ENCODE measurements around the gene ZCWPW2.

The ZCWPW2 gene

DNA sequence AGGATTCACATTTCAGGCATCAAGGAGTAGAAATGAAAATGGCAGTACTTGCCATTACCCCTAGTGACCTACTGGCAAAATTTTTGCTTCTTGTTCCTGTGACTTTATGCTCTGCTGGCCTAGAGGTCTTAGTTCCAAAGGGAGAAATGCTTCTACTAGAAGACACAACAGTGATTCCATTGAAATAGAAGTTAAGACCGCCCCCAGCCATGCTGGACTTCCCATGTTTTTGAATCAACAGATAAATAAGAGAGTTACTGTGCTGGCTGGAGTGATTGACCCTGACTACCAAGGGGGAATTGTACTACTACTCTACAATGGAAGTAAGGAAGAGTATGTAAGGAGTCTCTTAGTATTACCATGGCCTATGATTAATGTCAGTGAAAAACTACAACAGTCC, 196.3 kb downstream of the ZCWPW2 start:
- in situ Hi-C loops (cut with HindIII; ENCODE audit: low pct_ligation_motif_present, low pct_unique_long_range_greater_than_20kb, low sequenced_read_pairs), result no loop called here
- no peak for DNase-seq

DNA sequence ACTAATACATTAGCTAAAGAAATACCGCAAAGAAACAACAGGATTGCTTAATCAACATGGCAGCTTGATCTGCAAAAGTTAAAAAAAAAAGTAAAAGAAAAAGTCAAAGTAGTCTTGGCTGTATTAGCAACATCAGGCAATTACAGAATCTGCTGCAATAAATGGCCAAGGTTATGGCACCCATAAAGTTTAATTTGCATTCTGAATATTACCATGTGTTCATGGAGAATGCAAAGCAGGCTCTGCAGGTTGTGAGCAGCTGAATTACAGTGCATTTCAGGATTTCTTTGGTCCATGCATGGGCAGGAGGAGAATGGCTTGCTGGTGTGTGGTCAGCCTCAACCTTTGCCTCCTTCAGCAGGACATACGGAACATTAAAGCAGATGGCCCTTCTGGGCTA, 199.2 kb downstream of the ZCWPW2 start:
- DNase-seq, result no peak

DNA sequence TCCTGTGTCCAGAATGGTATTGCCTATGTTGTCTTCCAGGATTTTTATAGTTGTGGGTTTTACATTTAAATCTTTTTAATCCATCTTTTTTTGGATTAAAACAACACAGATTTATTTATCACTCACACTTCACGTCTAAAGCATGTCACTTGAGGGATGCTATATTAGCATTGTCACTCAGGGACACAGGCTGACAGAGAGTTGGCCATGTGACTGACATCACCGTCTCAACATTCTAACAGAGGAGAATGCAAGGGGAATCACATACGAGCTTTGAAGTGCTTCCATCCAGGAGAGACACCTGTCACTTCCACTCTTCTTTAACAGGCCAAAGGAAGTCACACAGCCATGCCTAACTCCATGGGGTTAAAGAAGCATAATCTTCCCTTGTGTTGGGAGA, 204.7 kb downstream of the ZCWPW2 start:
- in situ Hi-C loops (cut with HindIII; ENCODE audit: low pct_ligation_motif_present, low pct_unique_long_range_greater_than_20kb, low sequenced_read_pairs), result no loop called here
- DNase-seq, result no peak

More for the DNA sequence above, 199.2 kb downstream of the ZCWPW2 start:
- in situ Hi-C loops (cut with HindIII; ENCODE audit: low pct_ligation_motif_present, low pct_unique_long_range_greater_than_20kb, low sequenced_read_pairs), result no loop called here

DNA sequence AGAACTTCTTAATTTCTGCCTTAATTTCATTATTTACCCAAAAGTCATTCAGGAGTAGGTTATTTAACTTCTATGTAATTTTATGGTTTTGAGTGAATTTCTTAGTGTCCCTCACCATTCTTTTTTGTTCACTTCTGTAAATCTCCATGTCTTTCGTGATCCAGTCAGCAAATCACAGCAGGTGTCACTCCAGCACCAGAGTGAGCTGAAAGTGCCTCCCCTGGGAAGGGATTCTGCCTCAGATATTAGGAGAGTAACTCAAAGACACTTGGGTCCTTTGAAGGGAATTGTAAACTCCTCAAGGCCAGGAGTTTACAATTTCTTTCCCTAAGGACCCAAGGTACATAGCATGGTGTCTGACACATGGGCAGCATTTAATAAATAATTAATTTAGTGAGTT, 207.7 kb downstream of the ZCWPW2 start:
- in situ Hi-C loops (cut with HindIII; ENCODE audit: low pct_ligation_motif_present, low pct_unique_long_range_greater_than_20kb, low sequenced_read_pairs), result no loop called here
- no peak for DNase-seq

DNA sequence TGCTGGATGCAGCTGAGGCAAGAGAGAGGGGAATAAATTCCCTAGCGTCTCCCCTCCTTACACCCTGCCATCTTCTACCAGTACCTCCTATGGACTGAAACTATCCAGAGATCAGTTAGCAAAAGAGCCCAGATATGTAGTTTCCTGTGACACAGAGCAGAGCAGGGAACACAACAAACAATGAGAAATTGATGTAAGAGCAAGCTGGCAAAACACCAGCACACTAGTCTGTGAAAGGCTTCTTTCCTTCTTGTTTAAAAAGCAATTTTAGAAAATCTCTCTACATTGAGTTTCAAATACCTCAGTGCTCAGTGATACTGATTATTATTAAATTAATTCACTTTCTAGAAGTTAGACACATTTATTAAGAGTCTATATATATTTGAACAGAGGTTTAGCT, 215.7 kb downstream of the ZCWPW2 start:
- in situ Hi-C loops (cut with HindIII; ENCODE audit: low pct_ligation_motif_present, low pct_unique_long_range_greater_than_20kb, low sequenced_read_pairs), result no loop called here
- DNase-seq, result no peak

DNA sequence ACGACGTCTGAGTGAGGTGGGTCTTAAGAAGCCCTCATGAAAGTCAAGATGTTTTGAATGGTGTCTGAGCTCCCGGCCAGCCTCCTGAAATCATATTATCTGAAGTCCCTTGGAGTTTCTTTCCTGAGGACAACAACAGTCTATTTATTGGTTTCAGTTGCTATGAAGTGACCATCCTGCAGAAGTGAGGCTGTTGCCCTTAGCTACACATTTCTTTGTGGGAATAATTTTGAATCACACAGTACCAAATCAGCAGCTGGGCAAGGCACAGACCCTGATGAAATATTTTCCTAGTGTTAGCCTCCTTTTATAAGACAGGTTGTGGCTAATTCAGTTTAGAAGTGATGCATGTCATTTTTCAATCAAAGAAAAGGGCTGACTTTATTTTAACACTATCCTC, 220.8 kb downstream of the ZCWPW2 start:
- in situ Hi-C loops (cut with HindIII; ENCODE audit: low pct_ligation_motif_present, low pct_unique_long_range_greater_than_20kb, low sequenced_read_pairs), result no loop called here
- DNase-seq, result no peak

DNA sequence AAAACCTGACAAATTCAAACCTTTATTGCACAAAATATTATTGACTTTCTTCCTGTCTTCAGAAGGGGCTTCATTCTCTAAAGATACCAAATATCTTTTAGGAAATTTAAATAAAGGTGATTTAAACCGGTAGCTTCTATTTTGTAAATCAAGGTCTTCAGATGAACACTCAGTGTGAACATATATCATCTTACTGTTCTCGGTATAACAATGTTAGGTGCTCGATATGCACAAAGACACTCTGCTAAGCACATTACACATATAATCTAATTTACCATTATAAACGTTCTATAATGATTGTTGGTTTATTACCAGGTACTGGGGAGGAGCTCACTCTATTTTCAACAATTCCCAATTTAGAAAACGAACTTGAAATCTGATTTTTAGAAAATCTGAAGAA, 225.5 kb downstream of the ZCWPW2 start:
- DNase-seq, result no peak
- in situ Hi-C loops (cut with HindIII; ENCODE audit: low pct_ligation_motif_present, low pct_unique_long_range_greater_than_20kb, low sequenced_read_pairs), result no loop called here

DNA sequence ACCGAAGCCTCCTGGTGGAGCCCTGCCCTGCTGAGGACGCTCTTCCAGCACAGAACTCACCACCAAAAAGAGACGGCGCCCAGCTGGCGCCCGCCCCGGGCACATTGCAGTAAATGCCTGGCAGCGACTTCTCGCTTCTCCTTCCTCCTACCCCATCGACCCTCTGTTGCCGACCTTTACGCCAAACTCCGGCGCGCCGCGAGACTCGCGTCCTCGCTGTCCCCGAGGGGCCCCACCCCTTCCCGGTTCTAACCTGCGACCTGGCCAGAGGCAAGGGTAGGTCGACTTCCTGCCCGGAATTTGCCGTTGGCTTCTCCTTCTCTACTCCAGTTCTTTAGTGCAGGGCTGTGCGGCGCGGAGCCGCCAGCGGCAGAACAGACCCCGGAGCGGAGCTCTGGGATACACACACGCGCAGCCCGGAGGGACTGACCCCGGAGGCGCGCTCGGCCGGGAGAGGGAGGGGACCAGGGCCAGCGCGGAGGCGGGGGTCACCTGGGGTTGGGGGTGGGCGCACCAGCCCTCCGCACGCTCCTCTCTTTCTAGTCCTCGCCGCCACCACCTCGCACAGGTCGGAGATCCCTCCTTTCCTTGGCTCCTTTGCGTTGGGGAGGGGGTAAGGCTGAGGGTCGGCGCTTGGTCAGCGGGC, 226.7 kb downstream of the ZCWPW2 start:
- in situ Hi-C loops (cut with HindIII; ENCODE audit: low pct_ligation_motif_present, low pct_unique_long_range_greater_than_20kb, low sequenced_read_pairs), result no loop called here
- no peak for DNase-seq

Data from ACHN (cell line).